Esophagus squamous epithelium (tissue), 4 donors: ENCODE data around the gene TRMU.

ENCODE experiments used
- CTCF ChIP-seq, 6 experiments: fragments of 450-650 bp in 4 of 6; fragments of 200-600 bp in 2 of 6; sonication (generic) in 2 of 6; IDR thresholded peaks; one replicate each; pipeline ENCODE4 v1.5.1; 2016 to 2019; ENCODE audit warnings: antibody characterized with exemption in 6 of 6, mild to moderate bottlenecking in 4 of 6, moderate library complexity in 4 of 6
- POLR2A ChIP-seq, 4 donors: fragments of 450-650 bp; IDR thresholded peaks; one replicate each; pipeline ENCODE4 v1.6.1; 2017; ENCODE audit warnings: antibody characterized with exemption in 4 of 4, mild to moderate bottlenecking in 4 of 4, moderate library complexity in 3 of 4

- TF ChIP-seq CTCF (IDR thresholded peaks at IDR 0.05), result no peak
- TF ChIP-seq POLR2A (IDR thresholded peaks at IDR 0.05), result no peak
These were observed 26.3 kb downstream of the TRMU start for GRCh38 chr22:46361826-46362202.
